HepG2 (cell line): ENCODE measurements around the gene RSPH4A. TPM values are rescaled to one million over a fixed set of nuclear protein-coding genes. Genes with fewer than 3 reads are reported as not detected.

Experiments used
- AHDC1 ChIP-seq: sonication (generic); formaldehyde crosslinking; IDR thresholded peaks from 2 replicates; pipeline ENCODE4 v1.5.1; 2020; ENCODE audit warnings: mild to moderate bottlenecking, missing genetic modification reagents, borderline replicate concordance
- CBFB ChIP-seq: sonication (generic); formaldehyde crosslinking; IDR thresholded peaks from 2 replicates; pipeline ENCODE4 v1.4.0; 2020; ENCODE audit warnings: missing genetic modification reagents
- DMAP1 ChIP-seq: IDR thresholded peaks from 2 replicates; pipeline ENCODE4 v1.6.1; 2016
- E2F2 ChIP-seq: sonication (generic); formaldehyde crosslinking; IDR thresholded peaks from 2 replicates; pipeline ENCODE4 v1.4.0; 2020; ENCODE audit warnings: missing genetic modification reagents, borderline replicate concordance
- FOXO1 ChIP-seq: sonication (generic); formaldehyde crosslinking; IDR thresholded peaks from 2 replicates; pipeline ENCODE4 v1.4.0; 2020; ENCODE audit warnings: missing genetic modification reagents
- HNF4G ChIP-seq, 2 experiments: sonication (generic) in 1 of 2; formaldehyde crosslinking in 1 of 2; IDR thresholded peaks; 2 replicates each; pipeline versions ENCODE4 v1.4.0 to v1.6.1; 2011 to 2020; ENCODE audit warnings: borderline replicate concordance in 2 of 2, low read depth in 2 of 2, mild to moderate bottlenecking in 2 of 2, low read length in 1 of 2, missing genetic modification reagents in 1 of 2, moderate library complexity in 1 of 2
- HNRNPK ChIP-seq: fragments of 200-400 bp; formaldehyde crosslinking; IDR thresholded peaks from 2 replicates; pipeline ENCODE4 v1.6.1; 2018; ENCODE audit warnings: low read length, low read depth, moderate library complexity, mild to moderate bottlenecking; ENCODE audit not compliant: poor library complexity, severe bottlenecking
- HNRNPLL ChIP-seq: fragments of 200-400 bp; formaldehyde crosslinking; IDR thresholded peaks from 2 replicates; pipeline ENCODE4 v1.6.1; 2017; ENCODE audit warnings: mild to moderate bottlenecking, low read depth, low read length; ENCODE audit not compliant: poor library complexity, severe bottlenecking
- POLR2AphosphoS5 ChIP-seq: IDR thresholded peaks from 2 replicates; pipeline ENCODE4 v1.6.1; 2012; ENCODE audit warnings: low read depth, low read length
- REXO4 ChIP-seq: sonication (generic); formaldehyde crosslinking; IDR thresholded peaks from 2 replicates; pipeline ENCODE4 v1.8.0; 2022; ENCODE audit warnings: missing genetic modification reagents, mild to moderate bottlenecking, borderline replicate concordance
- RFXANK ChIP-seq: IDR thresholded peaks from 2 replicates; pipeline ENCODE4 v1.6.1; 2016
- SMC3 ChIP-seq: IDR thresholded peaks from 2 replicates; pipeline ENCODE4 v1.6.1; 2011; ENCODE audit warnings: low read length, improper control_type of control experiment
- ZBTB42 ChIP-seq: sonication (generic); formaldehyde crosslinking; IDR thresholded peaks from 2 replicates; pipeline ENCODE4 v1.5.0; 2020; ENCODE audit warnings: mild to moderate bottlenecking, missing genetic modification reagents
- ZFP36 ChIP-seq: fragments of 150-350 bp; IDR thresholded peaks from 2 replicates; pipeline ENCODE4 v1.6.1; 2018; ENCODE audit warnings: borderline replicate concordance, low read length, low read depth; ENCODE audit not compliant: partially characterized antibody
- ZFP41 ChIP-seq: sonication (generic); formaldehyde crosslinking; IDR thresholded peaks from 2 replicates; pipeline ENCODE4 v1.4.0; 2020; ENCODE audit warnings: mild to moderate bottlenecking, missing genetic modification reagents, borderline replicate concordance
- ZNF263 ChIP-seq: sonication (generic); formaldehyde crosslinking; IDR thresholded peaks from 2 replicates; pipeline ENCODE4 v1.4.0; 2020; ENCODE audit warnings: missing genetic modification reagents
- ZNF331 ChIP-seq: sonication (generic); formaldehyde crosslinking; IDR thresholded peaks from 2 replicates; pipeline ENCODE4 v1.4.0; 2020; ENCODE audit warnings: missing genetic modification reagents
- ZNF460 ChIP-seq: sonication (generic); formaldehyde crosslinking; IDR thresholded peaks from 2 replicates; pipeline ENCODE4 v1.5.1; 2020; ENCODE audit warnings: missing genetic modification reagents, mild to moderate bottlenecking, borderline replicate concordance
- ZNF570 ChIP-seq: sonication (generic); formaldehyde crosslinking; IDR thresholded peaks from 2 replicates; pipeline ENCODE4 v1.4.0; 2020; ENCODE audit warnings: mild to moderate bottlenecking, missing genetic modification reagents, borderline replicate concordance
- ZNF879 ChIP-seq: sonication (generic); formaldehyde crosslinking; IDR thresholded peaks from 2 replicates; pipeline ENCODE4 v1.8.1; 2023; ENCODE audit warnings: missing genetic modification reagents
- polyA plus RNA-seq, 8 experiments: library from polyadenylated mRNA; depleted of rRNA in 3 of 8; stranded (reverse) in 7 of 8; unstranded in 1 of 8; fragments of >200 nt; fragmentation: Illumina TruSeq in 4 of 8; extraction: Trizol in 4 of 8; gene quantifications; 2 replicates each; pipeline versions ENCODE4 v1.2.1 to v1.2.3, GENCODE V29; 2011 to 2016; ENCODE audit warnings: low read depth in 4 of 8, missing spikeins in 1 of 8, mixed read lengths in 1 of 8; ENCODE audit not compliant: insufficient read depth in 1 of 8
- total RNA-seq, 5 experiments: library from RNA; depleted of rRNA; stranded (reverse); fragments of >200 nt; fragmentation: Illumina TruSeq; extraction: Trizol; gene quantifications; 2 replicates each; pipeline ENCODE4 v1.2.3, GENCODE V29; 2016; ENCODE audit warnings: low read depth in 1 of 5
- TF ChIP-seq, protein P1 (sequence below): sonication (generic); formaldehyde crosslinking; IDR thresholded peaks from 2 replicates; pipeline ENCODE4 v1.8.1; 2023; ENCODE audit warnings: mild to moderate bottlenecking, missing genetic modification reagents

RSPH4A gene
- total and polyA plus RNA-seq, 2 of the 13 experiments (the other 11 are each of a cell fraction or from before 2014, with no cell fraction given), result 0.24 to 0.40 TPM

- TF ChIP-seq AHDC1 (CRISPR knock-in tag) (peak; percentile 43; the same call in 1 of the 2 replicates), REXO4 (CRISPR knock-in tag) (no peak; the same call in 1 of the 2 replicates), ZNF263 (CRISPR knock-in tag) (peak; percentile 50; the same call in 1 of the 2 replicates), ZBTB42 (no peak), ZNF879 (CRISPR knock-in tag) (no peak), SMC3 (no peak), ZNF331 (CRISPR knock-in tag) (peak; percentile 77; the same call in 1 of the 2 replicates), ZNF570 (peak; percentile 84; the same call in 1 of the 2 replicates), FOXO1 (peak; percentile 52), HNRNPLL (peak; percentile 90), CBFB (CRISPR knock-in tag) (peak; percentile 97), POLR2AphosphoS5 (peak; percentile 91), E2F2 (CRISPR knock-in tag) (no peak), HNRNPK (peak; percentile 32), ZFP41 (CRISPR knock-in tag) (peak; percentile 63; the same call in 1 of the 2 replicates), RFXANK (CRISPR knock-in tag) (peak; percentile 95), ZNF460 (CRISPR knock-in tag) (no peak), DMAP1 (peak; percentile 97), ZFP36 (no peak), HNF4G (IDR thresholded peaks at IDR 0.05; ENCODE audit: borderline replicate concordance, low read depth, low read length) (peak; percentile 15; the same call in 1 of the 2 replicates), HNF4G (CRISPR knock-in tag; IDR thresholded peaks at IDR 0.05; ENCODE audit: borderline replicate concordance, low read depth) (peak; percentile 30; the same call in 1 of the 2 replicates)
- TF ChIP-seq, protein P1, sequence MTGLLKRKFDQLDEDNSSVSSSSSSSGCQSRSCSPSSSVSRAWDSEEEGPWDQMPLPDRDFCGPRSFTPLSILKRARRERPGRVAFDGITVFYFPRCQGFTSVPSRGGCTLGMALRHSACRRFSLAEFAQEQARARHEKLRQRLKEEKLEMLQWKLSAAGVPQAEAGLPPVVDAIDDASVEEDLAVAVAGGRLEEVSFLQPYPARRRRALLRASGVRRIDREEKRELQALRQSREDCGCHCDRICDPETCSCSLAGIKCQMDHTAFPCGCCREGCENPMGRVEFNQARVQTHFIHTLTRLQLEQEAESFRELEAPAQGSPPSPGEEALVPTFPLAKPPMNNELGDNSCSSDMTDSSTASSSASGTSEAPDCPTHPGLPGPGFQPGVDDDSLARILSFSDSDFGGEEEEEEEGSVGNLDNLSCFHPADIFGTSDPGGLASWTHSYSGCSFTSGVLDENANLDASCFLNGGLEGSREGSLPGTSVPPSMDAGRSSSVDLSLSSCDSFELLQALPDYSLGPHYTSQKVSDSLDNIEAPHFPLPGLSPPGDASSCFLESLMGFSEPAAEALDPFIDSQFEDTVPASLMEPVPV (CRISPR knock-in tag), result peak; percentile 95
Observed at GRCh38 chr6:116570856-116571682, 45.2 kb upstream of the RSPH4A start, which contains the start of gene RWDD1 (continued).
